H1 (cell line): ENCODE data around the gene LAMP1. TPM values are rescaled to one million over a fixed set of nuclear protein-coding genes. Genes with fewer than 3 reads are reported as not detected.

ENCODE experiments used
- CBX8 ChIP-seq: fragments of 300-800, 300-1000 bp; sonication (generic); IDR thresholded peaks from 2 replicates; pipeline ENCODE4 v1.7.1; 2016; ENCODE audit warnings: low read depth, low read length, borderline replicate concordance
- CHD1 ChIP-seq: IDR thresholded peaks from 2 replicates; pipeline ENCODE4 v1.6.1; 2012; ENCODE audit warnings: low read depth, low read length, improper control_type of control experiment
- CREB1 ChIP-seq: IDR thresholded peaks from 2 replicates; pipeline ENCODE4 v1.6.1; 2012; ENCODE audit warnings: inconsistent platforms
- EP300 ChIP-seq, 2 experiments: IDR thresholded peaks; 1 replicate in 1 of 2; 2 replicates in 1 of 2; pipeline ENCODE4 v1.6.1; 2011 to 2012; ENCODE audit warnings: low read depth in 2 of 2, low read length in 2 of 2, mild to moderate bottlenecking in 2 of 2, borderline replicate concordance in 1 of 2, inconsistent platforms in 1 of 2, moderate library complexity in 1 of 2
- EZH2 ChIP-seq: fragments of 200-600 bp; sonication (generic); IDR thresholded peaks from 2 replicates; pipeline ENCODE4 v1.7.1; 2012; ENCODE audit warnings: low read depth, mild to moderate bottlenecking, moderate library complexity, low read length, inconsistent platforms; ENCODE audit not compliant: severe bottlenecking
- GTF2F1 ChIP-seq: IDR thresholded peaks from 2 replicates; pipeline ENCODE4 v1.6.1; 2012; ENCODE audit warnings: low read depth, low read length, improper control_type of control experiment, borderline replicate concordance
- JUND ChIP-seq: IDR thresholded peaks from 2 replicates; pipeline ENCODE4 v1.6.1; 2011; ENCODE audit warnings: mild to moderate bottlenecking, improper control_type of control experiment, low read length
- KDM5A ChIP-seq: fragments of 200-600 bp; IDR thresholded peaks from 2 replicates; pipeline ENCODE4 v1.7.1; 2012; ENCODE audit warnings: mild to moderate bottlenecking, low read length, inconsistent platforms, mixed read lengths
- MAFK ChIP-seq: IDR thresholded peaks from 2 replicates; pipeline ENCODE4 v1.6.1; 2012; ENCODE audit warnings: low read depth, mild to moderate bottlenecking, improper control_type of control experiment, low read length
- POU5F1 ChIP-seq: IDR thresholded peaks from 2 replicates; pipeline ENCODE4 v1.6.1; 2011; ENCODE audit warnings: low read depth, mild to moderate bottlenecking, low read length, moderate library complexity
- RAD21 ChIP-seq, 2 experiments: IDR thresholded peaks in 1 of 2; conservative IDR thresholded peaks in 1 of 2; 2 replicates each; pipeline ENCODE4 v1.6.1; 2011; ENCODE audit warnings: low read depth in 2 of 2, low read length in 2 of 2, improper control_type of control experiment in 1 of 2, inconsistent platforms in 1 of 2, mild to moderate bottlenecking in 1 of 2, moderate library complexity in 1 of 2
- RBBP5 ChIP-seq: IDR thresholded peaks from 2 replicates; pipeline ENCODE4 v1.7.1; 2012; ENCODE audit warnings: low read depth, mild to moderate bottlenecking, inconsistent platforms, low read length, moderate library complexity, borderline replicate concordance
- RFX5 ChIP-seq: IDR thresholded peaks from 2 replicates; pipeline ENCODE4 v1.6.1; 2011; ENCODE audit warnings: low read depth, low read length, improper control_type of control experiment, borderline replicate concordance
- RNF2 ChIP-seq: fragments of 200-900, 300-1000 bp; sonication (generic); IDR thresholded peaks from 2 replicates; pipeline ENCODE4 v1.7.1; 2016; ENCODE audit warnings: borderline replicate concordance, low read depth, mild to moderate bottlenecking, antibody characterized with exemption, low read length; ENCODE audit not compliant: poor library complexity, severe bottlenecking; ENCODE audit errors: missing control alignments
- SIX5 ChIP-seq: IDR thresholded peaks from 2 replicates; pipeline ENCODE4 v1.6.1; 2011; ENCODE audit warnings: mild to moderate bottlenecking, low read depth, low read length
- SP4 ChIP-seq: IDR thresholded peaks from 2 replicates; pipeline ENCODE4 v1.6.1; 2012; ENCODE audit warnings: low read length, inconsistent platforms
- SRF ChIP-seq: IDR thresholded peaks from 2 replicates; pipeline ENCODE4 v1.6.1; 2011; ENCODE audit warnings: mild to moderate bottlenecking, low read depth, low read length, moderate library complexity
- TCF12 ChIP-seq: IDR thresholded peaks from 2 replicates; pipeline ENCODE4 v1.6.1; 2011; ENCODE audit warnings: low read depth, mild to moderate bottlenecking, low read length
- ZNF274 ChIP-seq: IDR thresholded peaks from 2 replicates; pipeline ENCODE4 v1.7.0; 2012; ENCODE audit warnings: low read length, borderline replicate concordance; ENCODE audit errors: extremely low read depth
- polyA plus RNA-seq, 7 experiments: library from polyadenylated mRNA; depleted of rRNA in 3 of 7; stranded (reverse) in 5 of 7; unstranded in 2 of 7; fragments of >200 nt in 5 of 7; fragments of 200-250 nt in 2 of 7; gene quantifications; 1 replicate in 5 of 7; 2 replicates in 1 of 7; 4 replicates in 1 of 7; pipeline versions ENCODE4 v1.2.1 to v1.2.3, GENCODE V29; 2011 to 2013; ENCODE audit warnings: missing spikeins in 2 of 7, mixed read lengths in 2 of 7
- total RNA-seq: library from RNA; stranded (reverse); fragmentation: NEBNext Ultra II Directional; extraction: Animal tissue kit (Norgen Biotek cat#: 25700); gene quantifications from 2 replicates; pipeline ENCODE4 v1.2.1, GENCODE V29; 2021
- TF ChIP-seq, protein P1 (sequence below): IDR thresholded peaks from 2 replicates; pipeline ENCODE4 v1.6.1; 2012; ENCODE audit warnings: inconsistent platforms
- TF ChIP-seq, protein P2 (sequence below): IDR thresholded peaks from 2 replicates; pipeline ENCODE4 v1.6.1; 2011; ENCODE audit warnings: low read length, improper control_type of control experiment
- TF ChIP-seq, protein P3 (sequence below): IDR thresholded peaks from 2 replicates; pipeline ENCODE4 v1.6.1; 2012; ENCODE audit warnings: inconsistent platforms

The LAMP1 gene
- total and polyA plus RNA-seq, 2 of the 8 experiments (the other 6 are each of a cell fraction or from before 2014, with no cell fraction given): 97.6 to 140 TPM

DNA sequence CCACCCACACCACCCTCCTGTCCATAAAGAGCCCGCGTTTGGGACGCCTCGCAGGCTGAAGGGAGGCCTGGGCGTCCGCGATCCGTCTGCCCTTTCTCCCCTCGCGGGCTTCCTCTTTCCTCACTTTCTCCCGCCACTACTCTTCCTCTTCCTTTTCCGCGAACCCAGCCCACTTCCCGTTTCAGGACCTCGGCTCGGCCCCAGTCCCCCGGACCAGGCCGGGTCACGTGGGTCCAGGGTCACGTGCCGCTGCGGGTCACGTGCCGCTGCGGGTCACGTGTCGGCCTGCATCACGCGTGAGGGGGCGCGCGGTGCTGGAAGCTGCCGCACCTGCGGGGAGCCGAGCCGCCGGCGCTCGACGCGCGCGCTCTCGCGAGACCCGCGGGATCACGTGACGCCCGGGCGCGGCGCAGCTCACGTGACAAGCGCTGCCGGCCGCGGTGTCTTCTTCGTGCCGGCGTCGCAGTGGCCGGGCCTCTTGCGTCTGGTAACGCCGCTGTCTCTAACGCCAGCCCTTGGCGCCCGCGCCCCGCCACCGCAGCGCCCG lies at the start of gene LAMP1 (continued):
- TF ChIP-seq RNF2 (no peak), JUND (peak; percentile 62; the same call in 1 of the 2 replicates), ZNF274 (no peak), KDM5A (peak; percentile 92), GTF2F1 (peak; percentile 95), RFX5 (no peak), CBX8 (no peak), MAFK (peak; percentile 48; the same call in 1 of the 2 replicates), SRF (0 out of 2 replicates have a peak, but pooled peaks have one; percentile 50), SIX5 (no peak), EZH2 (no peak), POU5F1 (peak; percentile 83; the same call in 1 of the 2 replicates), CREB1 (peak; percentile 86), RAD21 (IDR thresholded peaks at IDR 0.05 in 1 of 2, conservative IDR thresholded peaks at IDR 0.05 in 1 of 2; ENCODE audit: low read depth in 2 of 2, low read length in 2 of 2) (peak in 1 of 2 experiments; percentile 23; a peak in 1 of 4 replicates), EP300 (IDR thresholded peaks at IDR 0.05; ENCODE audit: borderline replicate concordance in 1 of 2, low read depth in 2 of 2, low read length in 2 of 2) (peak; percentile 45 to 97), CHD1 (no peak), RBBP5 (no peak), TCF12 (peak; percentile 92; the same call in 1 of the 2 replicates), SP4 (peak; percentile 100)
- TF ChIP-seq, protein P1, sequence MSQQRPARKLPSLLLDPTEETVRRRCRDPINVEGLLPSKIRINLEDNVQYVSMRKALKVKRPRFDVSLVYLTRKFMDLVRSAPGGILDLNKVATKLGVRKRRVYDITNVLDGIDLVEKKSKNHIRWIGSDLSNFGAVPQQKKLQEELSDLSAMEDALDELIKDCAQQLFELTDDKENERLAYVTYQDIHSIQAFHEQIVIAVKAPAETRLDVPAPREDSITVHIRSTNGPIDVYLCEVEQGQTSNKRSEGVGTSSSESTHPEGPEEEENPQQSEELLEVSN: peak; percentile 96
- TF ChIP-seq, protein P2, sequence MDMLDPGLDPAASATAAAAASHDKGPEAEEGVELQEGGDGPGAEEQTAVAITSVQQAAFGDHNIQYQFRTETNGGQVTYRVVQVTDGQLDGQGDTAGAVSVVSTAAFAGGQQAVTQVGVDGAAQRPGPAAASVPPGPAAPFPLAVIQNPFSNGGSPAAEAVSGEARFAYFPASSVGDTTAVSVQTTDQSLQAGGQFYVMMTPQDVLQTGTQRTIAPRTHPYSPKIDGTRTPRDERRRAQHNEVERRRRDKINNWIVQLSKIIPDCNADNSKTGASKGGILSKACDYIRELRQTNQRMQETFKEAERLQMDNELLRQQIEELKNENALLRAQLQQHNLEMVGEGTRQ: peak; percentile 100
- TF ChIP-seq, protein P3, sequence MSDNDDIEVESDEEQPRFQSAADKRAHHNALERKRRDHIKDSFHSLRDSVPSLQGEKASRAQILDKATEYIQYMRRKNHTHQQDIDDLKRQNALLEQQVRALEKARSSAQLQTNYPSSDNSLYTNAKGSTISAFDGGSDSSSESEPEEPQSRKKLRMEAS: peak; percentile 100
